T1000 (cell line): ENCODE results near the gene WDCP.
"Not testable (repeated sequence)": the region's sequence is repeated elsewhere in the genome, so short reads cannot be mapped to it uniquely, and the experiment has no call there.

ENCODE experiments used
- DNase-seq: peaks from one replicate; lab custom pipeline; 2025; ENCODE audit warnings: mixed read lengths; lab: John Stamatoyannopoulos, UW

The WDCP gene

GRCh38 chr2:24065341-24065740 lies 18.1 kb upstream of the WDCP start:
- no peak for DNase-seq

GRCh38 chr2:24058564-24059271 lies 11.5 kb upstream of the WDCP start:
- DNase-seq: no peak

GRCh38 chr2:24055750-24056149 lies 8.6 kb upstream of the WDCP start:
- no peak for DNase-seq

GRCh38 chr2:24054366-24055010 lies 7.3 kb upstream of the WDCP start:
- DNase-seq: no peak

- no peak for DNase-seq
Measured at GRCh38 chr2:24052951-24053350, 5.8 kb upstream of the WDCP start.

GRCh38 chr2:24051833-24052232 lies 4.6 kb upstream of the WDCP start:
- no peak for DNase-seq

- DNase-seq: no peak
Measured at GRCh38 chr2:24050041-24050979, 3.1 kb upstream of the WDCP start.

GRCh38 chr2:24049485-24050021 lies 2.4 kb upstream of the WDCP start, which contains the start of gene FKBP1B:
Gene FKBP1B (plus strand): TSS chr2:24049741. CDS start chr2:24049850, 109 bp downstream.
- DNase-seq: peak; percentile 11

- no peak for DNase-seq
Measured at GRCh38 chr2:24048769-24049484, 1.7 kb upstream of the WDCP start.

GRCh38 chr2:24047703-24048033 lies 477 bp upstream of the WDCP start:
- DNase-seq: no peak

- no peak for DNase-seq
Measured at GRCh38 chr2:24046599-24046929, 627 bp downstream of the WDCP start.

GRCh38 chr2:24045511-24046508 lies 1.4 kb downstream of the WDCP start:
- DNase-seq: no peak

- DNase-seq: not testable (repeated sequence)
Measured at GRCh38 chr2:24043133-24043532, 4.1 kb downstream of the WDCP start.

GRCh38 chr2:24040511-24040910 lies 6.7 kb downstream of the WDCP start:
- no peak for DNase-seq

GRCh38 chr2:24038786-24039499 lies 8.2 kb downstream of the WDCP start:
- no peak for DNase-seq

GRCh38 chr2:24026233-24026632 lies 21.0 kb downstream of the WDCP start:
- no peak for DNase-seq

- no peak for DNase-seq
Measured at GRCh38 chr2:24024996-24025663, 22.1 kb downstream of the WDCP start.

- DNase-seq: no peak
Measured at GRCh38 chr2:24024018-24024417, 23.2 kb downstream of the WDCP start.

- no peak for DNase-seq
Measured at GRCh38 chr2:24022975-24023575, 24.1 kb downstream of the WDCP start.
